ENCODE data around the gene RGS7. TPM values are rescaled to one million over a fixed set of nuclear protein-coding genes. Genes with fewer than 3 reads are reported as not detected.

Gene RGS7
- total RNA-seq, 2 donors from 2014 or later, result not detected

DNA sequence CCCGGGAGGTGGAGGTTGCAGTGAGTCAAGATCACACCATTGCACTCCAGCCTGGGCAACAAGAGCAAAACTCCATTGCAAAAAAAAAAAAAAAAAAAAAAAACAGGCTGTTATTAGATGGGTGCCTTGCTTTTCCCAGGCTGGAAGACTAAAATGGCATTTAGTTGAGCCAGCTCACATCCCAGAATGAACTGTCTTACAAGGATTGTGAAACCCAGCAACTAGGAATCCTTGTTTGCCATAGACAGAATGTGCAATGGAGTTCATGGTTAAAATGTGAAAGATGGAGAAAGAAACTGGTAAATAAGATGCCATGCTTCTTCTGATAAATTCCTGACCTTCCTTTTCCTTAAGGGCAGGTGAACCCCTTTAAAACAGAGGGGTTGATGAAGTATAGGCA, 529.2 kb downstream of the RGS7 start:
- DNase-seq (ENCODE audit: low spot score) (no peak), ATAC-seq (no peak)
- Mint-ChIP-seq H3K4me3 (no peak overlapping the region), H3K9me3 (no peaks in the 10 kb centered on the region), H3K36me3 (no peaks in the 10 kb centered on the region), H3K27me3 (no peaks in the 10 kb centered on the region), H3K4me1 (ENCODE audit: low read depth in 2 of 2) (no peaks in the 10 kb centered on the region), H3K27ac (no peak overlapping the region)

DNA sequence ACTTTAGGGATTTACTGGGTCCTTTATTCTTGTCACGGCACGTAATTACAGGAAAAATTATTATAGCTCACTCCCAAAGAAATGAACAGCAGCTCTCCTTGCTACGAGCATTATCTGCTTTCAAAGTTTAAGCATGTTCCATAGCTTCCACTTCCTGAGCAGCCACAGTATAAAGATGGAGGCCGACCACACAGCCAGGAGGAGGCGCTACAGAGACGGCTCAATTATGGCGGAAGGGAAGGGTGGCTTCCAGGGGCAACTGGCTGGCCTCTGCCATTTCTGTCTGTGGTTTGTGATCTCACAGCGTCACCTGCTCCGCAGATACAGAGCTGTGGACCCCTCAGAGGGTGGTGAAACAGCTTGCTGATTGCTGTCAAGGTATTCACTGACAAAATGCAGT, 532.8 kb downstream of the RGS7 start:
- no peak for ATAC-seq
- Mint-ChIP-seq H3K36me3 (no peaks in the 10 kb centered on the region), H3K4me3 (no peak overlapping the region), H3K4me1 (ENCODE audit: low read depth in 2 of 2) (no peaks in the 10 kb centered on the region), H3K27ac (no peak overlapping the region), H3K27me3 (no peaks in the 10 kb centered on the region), H3K9me3 (no peaks in the 10 kb centered on the region)
- no peak for DNase-seq (ENCODE audit: low spot score)

DNA sequence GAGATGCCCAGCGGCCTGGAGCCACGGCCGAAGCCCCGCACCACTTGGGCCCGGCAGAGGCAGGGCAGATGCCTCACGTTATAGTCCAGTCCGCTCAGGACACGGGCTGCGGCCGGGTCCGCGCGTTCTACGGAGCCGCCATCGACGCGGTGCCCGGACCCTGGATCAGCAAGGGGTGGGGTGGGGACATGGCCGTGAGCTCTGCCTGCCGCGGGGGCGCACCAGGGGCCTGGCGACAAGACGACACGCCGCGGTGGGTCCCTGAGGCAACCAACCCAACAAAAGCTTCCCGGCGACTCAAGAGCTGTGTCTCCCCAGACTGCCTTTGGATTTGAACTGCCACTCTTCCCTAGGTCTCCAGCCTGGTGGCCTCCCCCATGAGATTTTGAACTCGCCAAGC, 533.6 kb downstream of the RGS7 start:
- Mint-ChIP-seq H3K4me1 (ENCODE audit: low read depth in 2 of 2) (no peaks in the 10 kb centered on the region), H3K36me3 (no peaks in the 10 kb centered on the region), H3K27me3 (no peaks in the 10 kb centered on the region), H3K4me3 (no peak overlapping the region), H3K9me3 (no peaks in the 10 kb centered on the region), H3K27ac (no peak overlapping the region)
- DNase-seq (ENCODE audit: low spot score), result no peak
- no peak for ATAC-seq

DNA sequence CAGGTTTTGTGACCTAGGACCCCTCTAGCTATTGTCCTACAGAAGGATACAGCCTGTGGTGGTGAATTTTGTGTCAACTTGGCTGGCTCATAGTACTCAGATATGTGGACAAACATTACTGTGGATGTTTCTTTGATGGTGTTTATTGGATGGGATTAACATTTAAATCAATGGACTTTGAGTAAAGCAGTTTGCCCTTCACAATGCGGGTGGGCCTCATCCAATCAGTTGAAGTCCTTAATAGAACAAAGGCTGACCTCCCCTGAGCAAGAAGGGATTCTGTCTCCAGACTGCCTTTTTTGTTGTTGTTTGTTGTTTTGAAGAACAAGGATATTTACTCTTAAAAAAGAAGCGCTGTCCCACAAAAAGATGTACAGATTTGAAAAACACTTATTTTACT, 535.1 kb downstream of the RGS7 start:
- ATAC-seq, result no peak
- Mint-ChIP-seq H3K36me3 (no peaks in the 10 kb centered on the region), H3K27me3 (no peaks in the 10 kb centered on the region), H3K4me1 (ENCODE audit: low read depth in 2 of 2) (no peaks in the 10 kb centered on the region), H3K4me3 (no peak overlapping the region), H3K9me3 (no peaks in the 10 kb centered on the region), H3K27ac (no peak overlapping the region)
- DNase-seq (ENCODE audit: low spot score), result no peak

DNA sequence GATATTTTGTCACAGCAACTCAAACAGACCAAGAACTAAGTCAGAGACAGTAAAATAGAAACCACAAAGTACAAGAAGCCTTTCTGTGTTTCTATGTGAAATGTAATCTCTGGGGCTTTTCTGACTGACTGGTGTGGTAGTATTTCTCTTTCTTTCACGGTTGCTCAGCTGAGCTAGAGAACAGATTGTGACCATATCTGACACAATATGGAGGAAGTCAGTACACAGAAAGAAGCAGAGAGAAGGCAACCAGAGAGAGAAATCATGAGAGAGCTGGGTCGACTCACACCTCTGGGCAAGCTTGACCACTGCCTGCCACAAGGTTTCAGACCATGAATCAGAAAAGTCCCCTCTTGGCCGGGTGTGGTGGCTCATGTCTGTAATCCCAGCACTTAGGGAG, 536.2 kb downstream of the RGS7 start:
- no peak overlapping the region for H3K4me3 Mint-ChIP-seq
- no peaks in the 10 kb centered on the region for H3K27me3 Mint-ChIP-seq

DNA sequence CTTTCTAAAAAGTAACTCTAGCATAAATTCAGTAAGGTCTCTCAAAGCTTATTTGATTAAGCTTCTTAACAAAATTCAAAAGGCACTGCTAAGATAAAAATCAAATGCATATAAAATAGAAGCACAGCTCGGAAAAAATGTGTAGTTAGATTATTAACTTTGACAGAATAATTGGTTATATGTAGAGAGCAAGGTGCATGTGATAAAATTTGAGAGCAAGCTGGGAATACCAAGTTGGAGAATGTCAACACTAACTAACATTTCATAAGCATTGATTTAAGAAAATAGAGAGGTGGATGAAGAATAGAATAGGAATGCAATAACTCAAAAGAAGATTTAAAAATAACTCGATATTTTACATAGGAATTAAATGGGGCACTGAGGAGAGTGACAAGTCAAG, 540.5 kb downstream of the RGS7 start:
- DNase-seq (ENCODE audit: low spot score), result no peak
- H3K27ac Mint-ChIP-seq, result no peak overlapping the region
- no peaks in the 10 kb centered on the region for H3K36me3 Mint-ChIP-seq
- H3K4me1 Mint-ChIP-seq (ENCODE audit: low read depth in 2 of 2), result no peaks in the 10 kb centered on the region
- ATAC-seq, result no peak
- H3K9me3 Mint-ChIP-seq, result no peaks in the 10 kb centered on the region
- no peaks in the 10 kb centered on the region for H3K27me3 Mint-ChIP-seq
- H3K4me3 Mint-ChIP-seq, result no peak overlapping the region

More for the DNA sequence above, 536.2 kb downstream of the RGS7 start:
- no peaks in the 10 kb centered on the region for H3K9me3 Mint-ChIP-seq
- DNase-seq (ENCODE audit: low spot score) (no peak), ATAC-seq (no peak)
- no peaks in the 10 kb centered on the region for H3K36me3 Mint-ChIP-seq
- H3K4me1 Mint-ChIP-seq (ENCODE audit: low read depth in 2 of 2), result no peaks in the 10 kb centered on the region
- H3K27ac Mint-ChIP-seq, result no peak overlapping the region

DNA sequence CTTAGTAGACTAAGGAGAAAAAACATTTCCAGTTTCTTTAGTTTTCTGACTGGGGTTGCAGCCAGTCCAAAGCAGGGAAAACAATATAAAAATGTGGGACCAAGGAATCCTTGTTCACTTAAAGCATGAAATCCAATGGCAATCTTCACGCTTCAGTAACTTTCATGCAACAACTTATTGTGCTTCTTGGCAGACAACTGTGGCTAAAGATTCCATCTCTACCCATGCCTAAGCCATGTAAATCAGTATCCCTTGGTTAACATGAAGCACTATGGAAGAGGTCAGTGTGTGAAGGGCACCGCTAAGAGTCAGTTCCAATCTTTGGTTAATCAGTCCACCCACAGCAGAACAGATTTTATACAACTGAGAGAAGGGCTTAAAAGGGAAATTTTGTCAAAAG, 543.3 kb downstream of the RGS7 start:
- Mint-ChIP-seq H3K4me1 (ENCODE audit: low read depth in 2 of 2) (no peaks in the 10 kb centered on the region), H3K9me3 (no peaks in the 10 kb centered on the region), H3K27ac (no peak overlapping the region), H3K27me3 (no peaks in the 10 kb centered on the region), H3K4me3 (no peak overlapping the region), H3K36me3 (no peaks in the 10 kb centered on the region)
- DNase-seq (ENCODE audit: low spot score) (no peak), ATAC-seq (no peak)

DNA sequence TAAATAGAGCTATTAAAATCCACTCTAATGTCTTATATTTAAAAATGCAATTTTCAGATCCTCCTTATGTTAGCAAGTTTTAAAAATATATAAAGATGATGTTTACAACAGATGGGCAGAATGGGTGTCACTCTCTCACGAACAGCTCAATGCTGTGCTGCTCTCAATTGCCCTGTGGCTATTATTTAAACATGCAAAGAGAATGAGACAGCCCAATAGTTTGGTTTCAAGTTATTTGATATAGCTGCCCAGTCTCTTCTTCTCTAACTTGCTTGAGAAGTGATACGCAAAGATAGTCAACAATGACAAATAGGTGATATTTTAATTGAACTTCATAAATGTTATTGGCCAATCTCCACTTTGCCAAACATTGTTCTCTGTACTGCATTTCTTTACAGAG, 545.7 kb downstream of the RGS7 start:
- Mint-ChIP-seq H3K27me3 (no peaks in the 10 kb centered on the region), H3K9me3 (no peaks in the 10 kb centered on the region), H3K4me3 (no peak overlapping the region), H3K36me3 (no peaks in the 10 kb centered on the region), H3K4me1 (ENCODE audit: low read depth in 2 of 2) (no peaks in the 10 kb centered on the region), H3K27ac (no peak overlapping the region)
- DNase-seq (ENCODE audit: low spot score) (no peak), ATAC-seq (no peak)

DNA sequence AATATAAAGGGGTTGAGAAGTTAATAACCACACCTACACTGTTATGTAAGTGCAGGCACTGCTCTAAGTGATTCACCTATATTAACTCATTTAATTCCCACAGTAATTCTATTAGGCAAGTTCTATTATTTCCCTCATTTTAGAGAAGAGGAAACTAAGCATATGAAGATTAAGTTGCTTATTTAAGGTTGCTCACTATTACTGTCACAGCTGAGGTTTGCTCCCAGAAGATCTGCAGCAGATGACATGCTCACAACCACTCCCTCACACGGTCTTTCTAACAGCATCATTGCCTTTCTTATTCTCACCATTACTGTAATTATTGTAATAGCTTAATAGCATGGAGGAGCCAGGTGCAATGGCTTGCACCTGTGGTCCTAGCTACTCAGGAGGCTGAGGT, 548.6 kb downstream of the RGS7 start:
- no peaks in the 10 kb centered on the region for H3K36me3 Mint-ChIP-seq
- ATAC-seq (no peak), DNase-seq (ENCODE audit: low spot score) (no peak)
- H3K9me3 Mint-ChIP-seq, result no peaks in the 10 kb centered on the region
- H3K27me3 Mint-ChIP-seq, result no peaks in the 10 kb centered on the region
- no peak overlapping the region for H3K4me3 Mint-ChIP-seq
- no peaks in the 10 kb centered on the region for H3K4me1 Mint-ChIP-seq (ENCODE audit: low read depth in 2 of 2)
- no peak overlapping the region for H3K27ac Mint-ChIP-seq

DNA sequence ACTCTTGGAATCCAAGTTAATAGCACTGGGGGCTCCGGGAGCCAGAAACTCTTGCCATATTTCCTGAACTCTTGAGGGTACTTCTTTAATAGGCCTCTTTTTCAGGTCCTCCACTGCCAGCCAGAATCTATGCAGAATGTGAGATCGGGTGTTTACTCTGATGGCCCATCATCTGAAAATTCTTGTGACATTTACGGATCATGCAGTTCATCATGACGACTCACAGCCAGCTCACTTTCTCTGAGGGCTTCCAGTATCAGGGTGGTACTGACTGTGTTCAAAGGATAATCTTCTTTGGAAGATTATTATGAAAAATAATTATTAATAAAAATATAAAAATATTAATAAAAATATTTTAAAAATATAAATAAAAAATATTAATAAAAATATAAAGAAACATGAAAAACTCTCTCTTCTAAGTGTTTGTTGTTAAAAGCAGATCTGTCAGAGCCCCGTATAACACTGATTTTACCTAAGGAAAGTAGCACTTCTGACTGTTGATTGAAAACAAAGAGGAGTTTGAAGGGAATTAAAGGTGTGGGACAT, 550.7 kb downstream of the RGS7 start:
- H3K36me3 Mint-ChIP-seq, result no peaks in the 10 kb centered on the region
- H3K9me3 Mint-ChIP-seq, result no peaks in the 10 kb centered on the region
- DNase-seq (ENCODE audit: low spot score) (no peak), ATAC-seq (no peak)
- no peak overlapping the region for H3K27ac Mint-ChIP-seq
- no peak overlapping the region for H3K4me3 Mint-ChIP-seq
- no peaks in the 10 kb centered on the region for H3K4me1 Mint-ChIP-seq (ENCODE audit: low read depth in 2 of 2)
- no peaks in the 10 kb centered on the region for H3K27me3 Mint-ChIP-seq

DNA sequence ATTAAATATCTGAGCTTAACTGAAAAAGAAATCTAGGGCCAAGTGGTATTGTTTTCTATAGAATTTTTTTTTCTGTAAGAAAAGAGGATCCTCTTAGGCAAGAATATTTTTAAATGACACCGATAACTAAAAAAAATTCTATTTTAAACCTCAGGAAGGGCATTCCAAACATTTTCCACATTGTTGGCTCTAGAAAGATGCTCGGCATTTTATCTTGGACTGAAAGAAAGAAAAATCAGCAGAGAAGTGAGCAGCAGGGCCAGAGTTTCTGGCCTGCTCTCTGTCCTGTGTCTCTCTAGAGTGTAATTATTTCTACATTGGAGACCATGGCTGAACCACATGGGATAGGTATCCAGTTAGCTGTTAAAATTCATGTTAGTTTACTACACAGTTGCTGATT, 552.5 kb downstream of the RGS7 start:
- Mint-ChIP-seq H3K27ac (no peak overlapping the region), H3K27me3 (no peaks in the 10 kb centered on the region), H3K4me1 (ENCODE audit: low read depth in 2 of 2) (no peaks in the 10 kb centered on the region), H3K4me3 (no peak overlapping the region), H3K9me3 (no peaks in the 10 kb centered on the region), H3K36me3 (no peaks in the 10 kb centered on the region)
- DNase-seq (ENCODE audit: low spot score), result no peak
- no peak for ATAC-seq

DNA sequence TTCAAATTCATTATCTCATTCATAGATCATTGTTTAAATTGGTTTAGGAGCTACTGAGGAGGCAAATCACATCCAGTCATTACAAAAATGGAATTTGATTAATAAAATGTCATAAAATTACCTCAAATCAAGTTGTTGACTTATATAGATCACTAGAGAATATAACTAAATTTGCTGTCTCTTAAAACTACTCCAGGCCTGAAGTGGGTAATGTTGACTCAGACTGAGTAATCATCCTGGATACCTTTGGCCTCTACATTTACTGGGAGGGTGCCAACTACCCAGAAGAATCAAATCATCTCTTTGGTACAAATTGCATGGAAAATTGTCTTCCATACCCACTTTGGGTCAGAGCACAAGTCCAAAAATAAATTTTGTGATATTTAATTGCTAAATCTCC, 553.9 kb downstream of the RGS7 start:
- ATAC-seq, result no peak
- Mint-ChIP-seq H3K27me3 (no peaks in the 10 kb centered on the region), H3K27ac (no peak overlapping the region), H3K9me3 (no peaks in the 10 kb centered on the region), H3K4me1 (ENCODE audit: low read depth in 2 of 2) (no peaks in the 10 kb centered on the region), H3K4me3 (no peak overlapping the region), H3K36me3 (no peaks in the 10 kb centered on the region)
- DNase-seq (ENCODE audit: low spot score), result no peak

DNA sequence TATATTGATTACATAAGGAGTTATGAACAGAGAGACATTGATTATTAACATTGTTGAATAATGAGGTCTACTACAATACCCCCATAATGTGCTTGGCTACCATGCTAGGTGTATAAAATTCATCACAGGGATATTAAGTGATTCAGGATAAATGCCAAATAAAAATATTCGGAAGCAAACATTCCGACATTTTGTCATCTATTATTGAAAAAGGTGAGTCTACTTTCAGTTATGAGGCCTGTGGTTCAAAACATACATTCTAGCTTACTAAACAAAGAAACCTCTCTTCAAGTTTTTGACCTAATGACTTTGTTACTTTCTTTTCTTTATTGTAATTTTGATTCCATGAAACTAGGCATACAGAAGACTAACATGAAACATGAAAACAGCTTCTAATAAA, 554.7 kb downstream of the RGS7 start:
- no peak overlapping the region for H3K27ac Mint-ChIP-seq
- ATAC-seq (no peak), DNase-seq (ENCODE audit: low spot score) (no peak)
- no peaks in the 10 kb centered on the region for H3K9me3 Mint-ChIP-seq
- no peaks in the 10 kb centered on the region for H3K27me3 Mint-ChIP-seq
- H3K36me3 Mint-ChIP-seq, result no peaks in the 10 kb centered on the region
- no peak overlapping the region for H3K4me3 Mint-ChIP-seq
- no peaks in the 10 kb centered on the region for H3K4me1 Mint-ChIP-seq (ENCODE audit: low read depth in 2 of 2)

DNA sequence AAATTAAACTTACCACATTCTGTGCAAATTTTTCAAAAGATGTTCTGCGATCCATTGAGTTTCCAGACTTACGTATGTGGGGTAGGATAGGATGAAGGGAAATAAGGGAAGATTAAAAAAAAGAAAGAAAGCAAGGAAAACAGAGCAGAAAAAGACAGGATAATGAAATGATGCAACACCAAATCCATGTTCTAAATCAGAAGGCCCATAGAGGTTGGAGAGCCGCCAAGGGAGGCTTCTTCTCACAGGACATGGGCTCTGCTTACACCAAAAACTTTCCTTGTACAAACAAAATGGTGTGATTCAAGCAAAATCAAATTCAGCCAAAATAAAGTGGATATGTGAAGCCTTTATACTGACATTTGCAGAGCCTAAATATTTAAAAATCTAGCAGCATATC, 555.6 kb downstream of the RGS7 start:
- no peaks in the 10 kb centered on the region for H3K4me1 Mint-ChIP-seq (ENCODE audit: low read depth in 2 of 2)
- no peaks in the 10 kb centered on the region for H3K36me3 Mint-ChIP-seq
- no peak overlapping the region for H3K4me3 Mint-ChIP-seq
- H3K9me3 Mint-ChIP-seq, result no peaks in the 10 kb centered on the region
- H3K27me3 Mint-ChIP-seq, result no peaks in the 10 kb centered on the region
- ATAC-seq (no peak), DNase-seq (ENCODE audit: low spot score) (no peak)
- no peak overlapping the region for H3K27ac Mint-ChIP-seq

DNA sequence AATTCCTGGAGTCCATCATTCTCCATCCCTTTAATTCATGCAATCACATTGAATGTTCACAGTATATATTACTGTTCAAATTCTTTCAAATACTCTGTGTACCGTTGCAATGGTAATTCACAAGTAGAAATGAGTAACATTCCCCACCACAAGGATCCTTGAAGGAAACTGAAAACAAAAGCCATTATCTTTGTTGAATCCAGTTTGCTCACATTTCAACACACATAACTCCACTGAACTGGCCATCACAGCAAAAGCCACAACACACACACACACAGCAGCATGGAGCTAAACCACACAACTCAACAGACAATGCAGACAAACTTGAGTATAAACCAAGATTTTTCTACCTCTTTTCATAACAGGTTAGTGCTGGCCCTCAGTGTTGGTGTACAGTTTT, 556.7 kb downstream of the RGS7 start:
- H3K9me3 Mint-ChIP-seq, result no peaks in the 10 kb centered on the region
- no peaks in the 10 kb centered on the region for H3K27me3 Mint-ChIP-seq
- ATAC-seq (no peak), DNase-seq (ENCODE audit: low spot score) (no peak)
- no peak overlapping the region for H3K4me3 Mint-ChIP-seq
- no peak overlapping the region for H3K27ac Mint-ChIP-seq
- no peaks in the 10 kb centered on the region for H3K36me3 Mint-ChIP-seq
- no peaks in the 10 kb centered on the region for H3K4me1 Mint-ChIP-seq (ENCODE audit: low read depth in 2 of 2)

All from natural killer cell treated with Interleukin-12 subunit alpha and Interleukin-12 subunit beta and Interleukin-15 and Interleukin-18, amount 100 ng/mL, for 72 hours (primary cell).